Activated naive CD4-positive, alpha-beta T cell treated with anti-CD3 and anti-CD28 coated beads, Interleukin-2, amount 50 U/mL, for 16 hours (primary cell): ENCODE measurements around the gene USP48.

Source experiments
- DNase-seq: peaks from one replicate; pipeline ENCODE4 v3.0.0-alpha.2; 2020

The USP48 gene

DNA sequence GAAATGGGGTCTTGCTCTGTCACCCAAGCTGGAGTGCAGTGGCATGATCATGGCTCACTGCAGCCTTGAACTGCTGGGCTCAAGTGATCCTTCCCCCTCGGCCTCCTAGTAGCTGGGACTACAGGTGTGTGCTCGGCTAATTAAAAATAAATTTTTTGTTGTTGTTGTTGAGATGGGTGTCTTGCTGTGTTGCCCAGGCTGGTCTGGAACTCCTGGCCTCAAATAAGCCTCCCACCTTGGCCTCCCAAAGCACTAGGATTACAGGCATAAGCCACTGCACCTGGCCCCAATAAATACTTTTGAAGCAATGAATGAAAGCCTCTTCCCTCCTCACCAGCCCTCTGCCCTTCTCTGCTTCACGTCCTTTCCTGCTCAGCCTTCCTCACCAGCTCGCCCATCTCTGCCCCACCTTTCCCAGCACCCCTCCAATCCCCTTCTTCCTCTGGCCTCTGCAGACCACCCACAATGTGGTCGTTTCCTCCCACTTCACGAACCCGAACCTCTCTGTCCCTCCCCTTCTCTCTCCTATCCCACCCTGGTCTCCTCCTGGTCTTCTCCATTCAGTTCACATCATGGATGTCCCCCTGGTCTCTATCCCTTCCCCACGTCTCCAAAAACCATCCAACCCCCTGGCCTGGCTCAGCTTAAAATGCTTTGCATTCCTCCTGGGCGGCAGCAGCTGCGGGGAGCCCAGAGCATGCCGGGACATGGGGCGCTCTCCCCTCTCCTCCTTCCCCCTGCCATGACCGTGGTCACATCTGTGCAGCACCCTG is 152.2 kb downstream of the USP48 start:
- no peak for DNase-seq

DNA sequence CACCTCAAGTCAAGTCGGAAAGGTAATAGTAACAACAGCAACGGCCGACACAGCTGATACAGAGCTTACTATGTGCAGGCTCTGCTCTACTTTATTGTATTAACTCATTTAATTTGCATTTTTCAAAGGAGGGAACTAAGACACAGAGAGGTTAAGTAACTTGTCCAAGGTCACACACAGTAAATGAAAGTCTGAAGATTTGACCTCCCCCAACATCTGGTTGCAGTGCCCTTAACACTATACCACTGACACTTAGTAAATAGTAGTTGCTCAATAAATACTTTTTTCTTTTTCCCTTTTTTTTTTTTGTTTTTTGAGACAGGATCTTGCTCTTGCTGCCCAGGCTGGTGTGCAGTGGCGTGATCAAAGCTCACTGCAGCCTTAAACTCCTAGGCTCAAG is 153.0 kb downstream of the USP48 start:
- DNase-seq, result no peak

DNA sequence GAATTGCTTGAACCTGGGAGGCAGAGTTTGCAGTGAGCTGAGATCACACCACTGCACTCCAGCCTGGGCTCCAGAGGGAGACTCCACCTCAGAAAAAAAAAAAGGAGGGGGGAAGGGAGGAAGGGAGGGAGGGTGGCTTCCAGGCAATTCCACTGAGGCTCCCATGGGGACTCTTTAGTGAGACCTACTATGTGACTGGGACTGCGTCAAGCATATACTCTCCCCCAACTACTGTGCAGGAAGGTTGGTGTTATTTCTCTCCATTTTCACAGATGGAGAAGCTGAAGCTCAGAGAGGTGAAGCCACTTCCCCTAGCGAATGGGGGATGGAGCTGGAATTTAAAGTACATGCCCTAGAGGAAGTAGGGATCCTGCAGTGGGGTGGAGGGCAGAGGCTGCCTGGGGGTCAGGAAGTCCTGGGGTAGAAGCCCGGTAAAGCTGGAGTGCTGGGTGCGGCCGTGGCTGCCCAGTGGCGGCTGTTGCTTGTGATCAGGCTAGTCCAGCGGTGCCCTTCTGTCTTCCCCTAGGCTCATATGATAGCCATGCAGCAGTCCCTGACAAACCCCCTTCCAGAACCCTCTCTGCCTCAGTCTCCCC is 154.1 kb downstream of the USP48 start:
- no peak for DNase-seq
